ACHN (cell line): Measurements from ENCODE around the gene APMAP.
"Not testable (repeated sequence)": the region's sequence is repeated elsewhere in the genome, so short reads cannot be mapped to it uniquely, and the experiment has no call there.

ENCODE experiments used
- DNase-seq: peaks from one replicate; pipeline ENCODE4 v3.0.0-alpha.2; 2015
- in situ Hi-C: cut with HindIII; loops from 2 replicates; pipeline ENCODE4 v1.10.0; 2017; ENCODE audit warnings: low sequenced_read_pairs, low pct_ligation_motif_present, low pct_unique_long_range_greater_than_20kb

Gene APMAP

DNA sequence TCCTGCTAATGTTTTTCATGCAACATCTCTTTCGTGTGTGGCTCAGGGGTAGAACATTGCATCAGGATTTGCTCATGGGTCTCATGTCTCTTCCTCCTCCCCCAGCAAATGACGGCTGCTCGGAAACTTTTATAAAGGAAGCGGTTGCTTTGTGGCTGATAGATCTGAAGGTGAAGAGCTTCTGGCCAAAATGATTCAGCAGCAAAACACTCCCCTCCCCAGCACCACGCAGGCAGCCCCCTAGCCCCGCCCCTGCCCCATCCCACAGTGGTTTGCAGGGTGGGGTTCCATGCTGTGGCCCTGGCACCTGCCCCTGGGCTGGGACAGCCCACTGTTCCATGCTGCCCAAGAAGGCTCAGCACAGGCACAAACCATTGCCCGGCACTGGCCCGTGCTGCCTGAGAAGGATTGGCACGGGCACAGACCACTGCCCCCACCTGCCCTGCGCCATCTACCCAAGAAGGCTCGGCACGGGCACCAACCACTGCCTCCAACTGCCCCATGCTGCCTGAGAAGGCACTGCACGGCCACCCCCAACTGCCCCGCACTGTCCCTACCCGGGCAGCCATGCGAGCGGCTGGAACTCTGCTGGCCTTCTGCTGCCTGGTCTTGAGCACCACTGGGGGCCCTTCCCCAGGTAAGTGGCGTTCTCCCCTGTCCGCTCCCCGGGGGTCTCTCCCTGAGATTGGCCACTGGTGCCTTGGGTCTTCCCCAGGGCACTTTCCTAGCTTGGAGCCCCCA is 43.4 kb downstream of the APMAP start, which contains the start of gene CST7:
Gene CST7 (plus strand): TSS at position 331 of the 741 bp plus-strand sequence. CDS start 237 bp downstream, at position 568.
- no peak for DNase-seq
- in situ Hi-C loops, result no loop called here

DNA sequence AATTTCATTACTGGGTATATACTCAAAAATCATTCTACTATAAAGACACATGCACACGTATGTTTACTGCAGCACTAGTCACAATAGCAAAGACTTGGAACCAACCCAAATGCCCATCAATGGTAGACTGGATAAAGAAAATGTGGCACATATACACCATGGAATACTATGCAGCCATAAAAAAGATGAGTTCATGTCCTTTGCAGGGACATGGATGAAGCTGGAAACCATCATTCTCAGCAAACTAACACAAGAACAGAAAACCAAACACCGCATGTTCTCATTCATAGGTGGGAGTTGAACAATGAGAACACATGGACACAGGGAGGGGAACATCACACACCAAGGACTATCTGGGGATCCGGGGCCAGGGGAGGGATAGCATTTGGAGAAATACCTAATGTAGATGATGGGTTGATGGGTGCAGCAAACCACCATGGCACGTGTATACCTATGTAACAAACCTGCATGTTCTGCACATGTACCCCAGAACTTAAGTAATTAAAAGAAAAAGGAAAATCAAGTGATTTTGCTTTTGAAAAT is 44.1 kb downstream of the APMAP start:
- in situ Hi-C loops, DNase-seq: not testable (repeated sequence)

DNA sequence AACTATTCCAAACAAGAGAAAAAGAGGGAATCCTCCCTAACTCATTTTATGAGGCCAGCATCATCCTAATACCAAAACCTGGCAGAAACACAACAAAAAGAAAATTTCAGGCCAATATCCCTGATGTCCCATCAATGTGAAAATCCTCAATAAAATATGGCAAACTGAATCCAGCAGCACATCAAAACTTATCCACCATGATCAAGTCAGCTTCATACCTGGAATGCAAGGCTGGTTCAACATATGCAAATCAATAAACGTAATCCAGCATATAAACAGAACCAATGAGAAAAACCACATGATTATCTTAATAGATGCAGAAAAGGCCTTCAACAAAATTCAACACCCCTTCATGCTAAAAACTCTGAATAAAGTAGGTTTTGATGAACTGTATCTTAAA is 46.2 kb downstream of the APMAP start:
- DNase-seq, in situ Hi-C loops: not testable (repeated sequence)

DNA sequence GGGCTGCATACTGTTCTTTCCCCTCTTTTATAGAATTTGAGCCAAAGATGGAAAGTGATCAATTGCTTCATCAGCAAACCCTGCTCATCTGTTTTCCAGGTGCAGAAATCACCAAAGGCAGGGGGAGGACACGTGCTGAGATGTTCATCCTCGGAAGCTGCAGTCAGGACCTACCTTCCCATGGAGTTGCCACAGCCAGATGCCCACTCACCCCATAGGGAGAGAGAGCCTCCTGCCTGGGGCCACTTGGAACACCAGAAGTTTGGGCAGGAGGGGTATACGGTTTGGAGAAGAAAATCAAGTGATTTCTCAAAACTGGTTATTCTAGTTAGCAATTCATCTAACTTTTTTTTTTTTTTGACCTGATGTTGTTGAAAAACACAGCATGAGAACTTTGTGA is 48.8 kb downstream of the APMAP start:
- DNase-seq, result no peak
- in situ Hi-C loops, result no loop called here

DNA sequence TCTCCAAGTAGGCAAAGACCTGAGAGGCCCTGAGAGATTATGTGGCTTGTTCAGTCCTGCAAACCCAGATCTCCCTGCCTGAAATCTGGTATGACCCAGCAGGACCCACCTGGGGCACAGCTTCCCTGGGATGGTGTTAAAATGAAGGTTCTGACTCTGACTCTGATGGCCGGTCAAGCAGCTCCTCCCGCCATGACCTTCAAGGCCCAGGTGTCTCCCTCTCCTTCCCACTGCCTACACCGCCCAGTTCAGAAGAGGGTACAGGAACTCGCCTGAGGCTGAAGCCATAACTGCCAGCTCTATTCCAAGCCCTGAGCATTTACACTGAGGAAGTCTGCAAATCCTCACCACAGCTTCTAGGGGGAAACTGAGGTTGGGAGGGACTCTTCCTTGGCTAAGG is 49.4 kb downstream of the APMAP start:
- no peak for DNase-seq
- in situ Hi-C loops, result no loop called here

DNA sequence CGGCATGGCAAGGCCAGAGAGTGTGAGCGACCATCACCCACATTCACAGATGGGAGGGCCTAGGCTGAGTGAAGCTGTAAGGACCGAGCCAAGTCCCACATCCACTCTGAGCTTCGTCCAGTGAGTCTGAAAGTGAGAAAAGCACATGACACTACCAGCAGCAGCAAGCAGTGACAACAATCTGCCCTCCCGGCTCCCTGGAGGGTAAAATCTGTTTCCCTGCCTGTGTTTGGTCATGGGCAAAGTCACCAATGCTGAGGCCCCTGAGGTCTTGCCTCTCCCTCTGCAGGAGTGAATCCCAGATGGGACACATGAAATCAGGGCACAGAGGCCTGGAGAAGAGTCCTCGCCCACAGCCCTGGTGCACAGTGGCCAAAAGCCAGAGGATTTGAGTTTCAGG is 49.9 kb downstream of the APMAP start:
- in situ Hi-C loops, result no loop called here

DNA sequence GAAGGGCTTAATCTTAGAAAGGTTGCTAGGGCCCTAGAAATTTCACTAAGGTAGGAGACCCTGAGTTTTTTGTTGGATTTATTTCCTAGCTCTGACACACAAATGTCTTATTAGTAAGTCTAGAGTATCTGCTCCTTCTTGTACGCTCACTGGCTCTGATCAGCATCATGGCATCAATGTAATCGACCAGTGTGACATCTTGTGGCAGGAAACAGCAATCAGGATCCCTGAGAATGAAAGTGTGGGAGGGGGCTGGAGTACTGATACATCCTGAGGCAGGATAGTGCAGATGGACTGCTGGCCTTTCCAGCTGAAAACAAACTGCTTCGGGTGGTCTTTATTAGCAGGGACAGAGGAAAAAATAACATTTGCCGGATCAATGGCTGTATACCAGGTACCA is 53.5 kb downstream of the APMAP start:
- DNase-seq, result no peak
- in situ Hi-C loops, result no loop called here

More for the DNA sequence above, 49.9 kb downstream of the APMAP start:
- DNase-seq, result no peak

DNA sequence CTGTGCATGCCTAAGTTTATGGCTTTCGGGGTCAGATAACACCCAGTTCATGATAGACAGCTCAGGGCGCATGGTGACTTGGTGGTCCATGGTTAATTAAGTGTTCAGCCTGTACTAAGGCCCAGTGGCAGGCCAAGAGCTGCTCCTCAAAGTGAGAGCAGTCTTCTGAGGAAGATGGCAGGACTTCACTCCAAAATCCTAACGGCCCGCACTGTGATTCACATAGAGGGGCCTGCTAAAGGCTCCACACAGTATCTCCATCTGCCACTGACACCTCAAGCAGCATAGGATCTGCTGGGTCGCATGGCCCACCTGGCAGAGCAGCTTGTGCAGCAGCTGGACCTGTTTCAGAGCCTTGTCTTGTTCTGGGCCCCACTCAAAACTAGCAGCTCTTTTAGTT is 54.1 kb downstream of the APMAP start:
- in situ Hi-C loops, result no loop called here
- no peak for DNase-seq

DNA sequence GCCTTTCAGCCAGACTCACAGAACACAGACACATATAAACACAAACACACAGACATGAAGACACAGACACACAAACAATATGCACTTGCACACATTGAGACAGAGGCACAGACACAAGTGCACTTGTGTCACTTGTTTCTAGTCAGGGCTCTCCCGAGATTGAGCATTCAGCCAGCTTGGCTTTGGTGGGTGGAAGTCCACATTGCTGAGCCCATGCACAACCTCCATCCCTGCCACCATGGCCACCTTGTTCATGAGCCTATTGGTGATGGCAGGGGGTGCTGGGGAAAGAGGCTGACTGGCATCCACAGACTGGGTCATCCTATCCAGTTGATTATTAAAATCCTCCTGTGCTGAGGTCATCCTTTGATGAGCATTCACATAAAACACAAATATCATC is 55.0 kb downstream of the APMAP start:
- in situ Hi-C loops, result no loop called here
- DNase-seq, result no peak

DNA sequence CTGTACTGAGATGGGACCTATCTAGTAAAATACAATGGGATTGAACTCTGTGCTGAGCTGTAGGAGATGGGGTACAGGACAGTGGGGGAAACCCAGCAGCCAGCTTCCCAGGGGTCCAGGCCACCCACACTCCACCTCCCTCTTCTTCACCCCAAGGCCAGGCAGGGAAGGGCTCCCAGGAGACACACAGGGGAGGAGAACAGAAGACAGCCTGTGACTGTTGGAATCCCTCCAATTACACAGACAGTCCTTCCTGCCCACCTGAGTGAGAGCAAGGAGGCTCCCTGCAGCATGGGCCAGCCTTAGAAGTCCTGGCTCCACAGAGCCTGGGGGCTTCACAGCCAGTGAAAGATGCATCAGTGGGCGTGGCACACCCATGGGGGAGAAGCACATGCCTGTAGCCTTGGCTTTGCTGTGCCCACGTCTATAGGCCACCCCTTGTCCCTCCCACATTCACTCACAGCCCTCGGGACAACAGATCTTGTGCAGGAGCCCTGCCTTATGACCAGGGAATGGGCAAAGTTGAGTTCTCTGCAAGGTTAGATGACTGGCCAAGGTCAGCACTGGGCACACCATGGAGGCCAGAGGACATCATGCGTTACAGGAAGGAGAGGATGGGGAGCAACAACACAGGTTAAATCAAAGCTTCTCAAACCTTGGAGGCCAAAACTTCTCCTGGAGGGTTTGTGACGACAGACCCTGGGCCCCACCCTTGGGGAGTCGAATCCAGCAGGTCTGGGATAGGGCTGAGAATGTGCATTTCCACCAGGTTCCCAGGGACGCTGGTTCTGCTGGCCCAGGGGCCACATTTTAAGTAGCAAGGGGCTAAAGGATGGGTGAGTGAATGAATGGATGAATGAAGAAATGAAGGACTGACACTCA is 55.8 kb downstream of the APMAP start:
- DNase-seq, result no peak
- in situ Hi-C loops, result no loop called here

DNA sequence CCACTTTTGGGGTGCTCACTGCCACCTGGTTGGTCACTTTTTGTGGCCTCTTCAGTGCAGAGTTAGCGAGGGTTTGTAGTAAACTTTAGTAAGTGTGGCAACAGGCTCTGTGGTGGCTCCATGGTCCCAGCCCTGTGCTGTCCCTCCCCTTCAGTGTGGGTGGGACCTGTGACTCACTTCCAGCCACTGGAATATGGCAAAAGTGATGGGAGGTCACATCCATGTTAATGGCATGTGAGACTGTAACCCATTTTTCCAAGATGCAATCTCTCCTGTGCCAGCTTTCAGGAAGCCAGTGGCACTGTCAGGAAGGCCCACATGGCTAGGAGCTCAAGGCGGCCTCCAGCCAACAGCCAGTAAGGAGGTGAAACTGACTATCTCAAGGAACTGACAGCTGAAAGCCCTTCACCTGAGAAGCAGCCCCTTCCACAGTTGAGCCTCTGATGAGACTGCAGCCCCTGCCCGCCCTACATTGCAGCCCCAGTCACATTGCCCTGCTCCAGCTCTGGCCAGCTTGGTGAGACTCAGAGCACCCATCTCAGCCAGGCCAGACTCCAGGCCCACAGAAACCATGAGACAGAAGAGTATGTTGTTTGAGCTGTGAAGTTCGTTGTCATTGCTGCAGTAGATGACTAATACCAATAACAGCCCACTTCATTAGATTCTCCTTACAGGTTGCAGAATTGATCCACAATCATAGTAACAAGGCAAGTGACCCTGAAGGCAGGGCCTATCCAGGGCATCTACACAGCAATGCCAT is 56.6 kb downstream of the APMAP start:
- in situ Hi-C loops, result no loop called here
- no peak for DNase-seq

DNA sequence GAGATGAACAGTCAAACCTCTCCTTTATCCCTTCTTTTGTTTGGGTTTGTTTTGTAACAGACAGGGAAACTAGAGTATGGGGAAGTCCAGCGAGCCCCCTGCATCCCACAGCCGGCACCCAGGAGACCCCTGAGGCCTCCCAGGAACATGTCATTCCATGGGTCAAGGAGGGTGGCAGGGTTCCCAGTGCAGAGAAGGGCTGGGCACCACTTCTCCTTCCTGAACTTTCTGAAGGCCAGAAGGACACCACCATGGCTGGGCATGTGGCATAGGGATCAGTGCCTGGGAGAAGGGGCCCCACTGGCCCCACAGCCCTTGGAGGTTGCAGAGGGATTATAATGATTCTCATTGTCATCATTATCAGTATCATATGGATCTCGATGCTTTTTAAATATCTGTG is 57.4 kb downstream of the APMAP start:
- no peak for DNase-seq
- in situ Hi-C loops, result no loop called here

DNA sequence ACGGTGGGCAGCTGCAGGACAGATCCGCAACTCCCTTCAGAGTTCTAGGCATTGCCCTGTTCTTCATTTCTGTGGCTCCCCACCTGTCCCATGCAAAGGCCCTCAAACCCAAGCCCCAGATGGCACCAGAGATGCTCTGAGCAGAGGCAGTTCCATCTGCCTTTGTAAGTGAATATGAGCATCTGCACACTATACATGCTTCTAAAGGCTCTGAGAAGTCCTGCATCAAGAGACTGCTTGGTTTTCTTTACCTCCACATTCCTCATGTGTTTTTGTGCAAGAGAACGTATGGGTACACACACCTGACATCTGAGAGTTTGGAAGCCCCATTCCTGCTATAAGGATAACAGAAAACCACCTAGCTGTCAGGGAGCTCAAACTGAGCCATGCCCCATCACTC is 57.8 kb downstream of the APMAP start:
- DNase-seq, result no peak
- in situ Hi-C loops, result no loop called here

DNA sequence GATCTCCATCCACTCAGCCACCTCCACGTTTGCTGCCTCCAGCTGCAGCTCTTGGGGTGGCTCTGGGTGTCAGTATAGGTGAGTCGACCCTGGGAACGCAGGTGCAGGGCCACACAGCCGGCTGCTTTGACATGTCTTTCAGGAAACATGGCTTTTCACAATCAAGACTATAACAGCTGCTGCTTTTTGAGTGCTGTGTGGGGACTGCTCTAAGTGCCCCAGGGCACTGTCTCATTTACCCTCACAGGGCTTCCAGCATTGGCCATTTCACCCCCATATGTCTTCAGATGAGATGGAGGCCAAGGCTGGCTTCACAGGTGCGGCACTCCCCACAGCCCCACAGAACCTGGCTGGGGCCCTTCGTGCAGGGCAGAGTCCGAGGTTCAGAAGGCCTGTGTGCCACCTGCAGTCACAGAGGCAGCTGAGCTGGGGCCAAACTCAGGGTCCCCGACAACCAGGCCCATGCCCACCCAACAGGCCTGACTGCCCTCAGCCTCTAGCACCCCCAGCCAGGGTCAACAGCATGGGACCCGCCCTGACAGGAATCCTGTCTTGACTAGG is 58.4 kb downstream of the APMAP start:
- DNase-seq, result no peak
- in situ Hi-C loops, result no loop called here

DNA sequence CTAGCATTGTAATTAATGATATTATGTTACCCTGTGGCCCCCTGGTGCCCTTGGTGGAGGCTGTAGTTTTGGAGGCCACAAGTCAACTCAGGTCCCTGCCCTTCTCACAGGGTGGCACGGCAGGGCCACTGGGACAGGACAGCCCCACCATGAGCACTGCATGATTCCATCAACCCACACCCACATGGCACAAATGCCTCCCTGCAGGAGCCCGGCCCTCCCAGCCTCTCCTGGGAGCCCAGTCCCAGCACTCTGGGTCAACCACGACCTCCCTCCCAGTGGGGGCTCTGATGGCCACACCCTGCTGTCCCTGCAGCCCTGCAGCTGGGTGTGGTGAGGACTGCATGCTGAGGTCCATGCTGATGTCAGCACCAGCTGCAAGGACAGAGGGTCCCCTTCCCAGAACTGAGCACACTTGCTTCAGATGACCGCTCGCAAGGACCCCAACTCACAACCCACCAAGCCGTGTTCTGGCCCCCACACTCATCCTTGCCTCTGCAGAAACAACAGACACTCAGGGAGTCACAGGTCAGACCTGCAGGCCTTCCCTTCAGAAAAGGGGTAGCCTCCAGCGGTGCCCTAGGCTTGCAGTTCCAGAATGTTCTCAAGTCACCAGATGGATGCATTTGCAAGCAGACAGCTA is 59.2 kb downstream of the APMAP start:
- in situ Hi-C loops, result no loop called here
- no peak for DNase-seq

DNA sequence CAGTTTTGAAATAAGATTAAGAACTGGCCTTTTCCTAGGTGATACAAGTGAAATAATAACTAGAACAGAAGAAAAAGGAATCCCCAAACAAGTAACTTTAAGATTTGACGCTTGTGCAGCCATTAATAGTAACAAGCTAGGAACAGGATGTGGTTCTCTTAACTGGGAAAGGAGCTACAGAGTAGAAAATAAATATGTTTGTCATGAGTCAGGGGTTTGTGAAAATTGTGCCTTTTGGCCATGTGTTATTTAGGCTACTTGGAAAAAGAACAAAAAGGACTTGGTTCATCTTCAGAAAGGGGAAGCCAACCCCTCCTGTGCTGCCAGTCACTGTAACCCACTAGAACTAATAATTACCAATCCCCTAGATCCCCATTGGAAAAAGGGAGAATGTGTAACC is 60.7 kb downstream of the APMAP start:
- DNase-seq, in situ Hi-C loops: not testable (repeated sequence)

DNA sequence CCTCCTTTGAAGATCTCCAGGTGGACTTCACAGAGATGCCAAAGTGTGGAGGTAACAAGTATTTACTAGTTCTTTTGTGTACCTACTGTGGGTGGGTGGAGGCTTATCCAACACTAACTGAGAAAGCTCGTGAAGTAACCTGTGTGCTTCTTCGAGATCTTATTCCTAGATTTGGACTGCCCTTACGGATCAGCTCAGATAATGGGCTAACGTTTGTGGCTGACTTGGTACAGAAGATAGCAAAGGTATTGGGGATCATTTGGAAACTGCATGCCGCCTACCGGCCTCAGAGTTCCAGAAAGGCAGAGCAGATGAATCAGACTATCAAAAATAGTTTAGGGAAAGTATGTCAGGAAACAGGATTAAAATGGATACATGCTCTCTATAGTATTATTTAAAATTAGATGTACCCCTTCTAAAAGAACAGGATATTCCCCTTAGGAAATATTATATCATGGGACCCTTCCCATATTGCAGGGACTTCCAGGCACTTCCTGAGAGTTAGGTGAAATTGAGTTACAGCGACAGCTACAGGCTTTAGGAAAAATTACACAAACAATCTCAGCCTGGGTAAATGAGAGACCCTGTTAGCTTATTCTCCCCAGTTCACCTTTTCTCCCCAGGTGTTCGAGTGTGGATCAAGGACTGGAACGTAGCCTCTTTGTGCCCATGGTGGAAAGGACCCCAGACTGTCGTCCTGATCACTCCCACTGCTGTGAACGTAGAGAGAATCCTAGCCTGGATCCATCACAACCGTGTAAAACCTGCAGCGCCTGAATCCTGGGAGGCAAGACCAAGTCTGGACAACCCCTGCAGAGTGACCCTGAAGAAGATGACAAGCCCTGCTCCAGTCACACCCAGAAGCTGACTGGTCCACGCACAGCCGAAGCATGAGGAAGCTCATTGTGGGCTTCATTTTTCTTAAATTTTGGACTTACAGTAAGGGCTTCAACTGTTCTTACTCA is 61.5 kb downstream of the APMAP start:
- in situ Hi-C loops, DNase-seq: not testable (repeated sequence)
